ENCODE measurements around the gene RBM26.

- TF ChIP-seq CTCF (IDR thresholded peaks at IDR 0.05): no peak
- no peak for TF ChIP-seq POLR2AphosphoS5 (IDR thresholded peaks at IDR 0.05)
Observed at GRCh38 chr13:79429309-79429708, 23.3 kb upstream of the RBM26 start.

Measured in gastroesophageal sphincter (tissue), 3 donors.